GM19238 (cell line): ENCODE measurements around the gene DAGLB.

Source experiments
- DNase-seq: peaks from one replicate; pipeline ENCODE4 v3.0.0; 2011; ENCODE audit warnings: low spot score; ENCODE audit not compliant: insufficient read length

DAGLB gene

DNA sequence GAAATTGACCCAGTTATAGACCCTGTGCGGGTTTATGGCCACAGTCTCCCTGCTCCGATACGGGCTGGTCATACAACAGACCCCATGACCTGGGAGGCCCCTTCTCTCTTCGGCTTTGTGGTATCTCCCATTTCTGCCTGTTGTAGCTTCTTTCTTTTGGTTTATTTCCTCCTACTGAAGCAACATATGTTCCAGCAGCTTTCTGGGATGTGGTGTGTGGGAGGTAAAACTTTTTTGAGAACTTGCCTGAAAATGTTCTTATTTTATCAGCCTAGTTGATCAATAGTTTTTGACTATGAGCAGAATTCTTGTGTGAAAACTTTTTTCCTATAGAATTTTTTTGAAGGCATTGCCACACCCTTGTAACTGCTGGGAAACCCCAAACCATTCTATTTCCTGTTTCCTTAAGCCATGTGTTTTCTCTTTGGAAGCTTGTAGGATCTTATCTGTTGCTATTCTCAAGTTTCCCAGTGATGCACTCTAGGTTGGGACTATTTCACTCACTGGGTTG is 80.0 kb downstream of the DAGLB start:
- no peak for DNase-seq

DNA sequence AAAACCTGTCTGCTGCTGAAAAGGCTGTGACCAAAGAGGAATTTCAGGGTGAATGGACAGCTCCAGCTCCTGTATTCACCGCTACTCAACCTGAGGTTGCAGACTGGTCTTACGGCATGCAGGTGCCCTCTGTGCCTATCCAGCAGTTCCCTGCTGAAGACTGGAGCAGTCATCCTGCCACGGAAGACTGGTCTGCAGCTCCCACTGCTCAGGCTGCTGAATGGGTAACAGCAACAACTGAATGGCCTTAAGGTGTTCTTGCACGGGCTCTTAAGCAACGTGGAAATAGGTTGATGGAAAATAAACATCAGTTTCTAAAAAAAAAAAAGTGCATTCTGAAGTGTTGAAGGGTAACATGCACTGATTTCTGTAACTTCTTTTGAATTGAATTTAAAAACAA is 82.3 kb downstream of the DAGLB start:
- no peak for DNase-seq

DNA sequence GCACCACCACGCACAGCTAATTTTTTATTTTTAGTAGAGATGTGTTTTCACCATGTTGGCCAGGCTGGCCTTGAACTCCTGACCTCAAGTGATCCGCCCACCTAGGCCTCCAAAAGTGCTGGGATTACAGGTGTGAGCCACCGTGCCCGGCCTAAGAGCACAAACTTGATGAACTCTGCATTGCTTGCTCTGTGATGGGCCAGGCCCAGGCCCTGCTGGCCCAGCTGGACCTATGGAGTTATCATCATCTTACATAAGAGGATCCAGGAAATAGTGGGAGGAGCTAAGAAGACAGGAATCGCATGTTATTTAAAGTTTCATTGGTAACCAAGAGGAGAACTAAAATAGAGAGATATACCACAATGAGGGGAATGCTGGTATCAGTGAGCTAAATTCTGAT is 86.9 kb downstream of the DAGLB start:
- no peak for DNase-seq

DNA sequence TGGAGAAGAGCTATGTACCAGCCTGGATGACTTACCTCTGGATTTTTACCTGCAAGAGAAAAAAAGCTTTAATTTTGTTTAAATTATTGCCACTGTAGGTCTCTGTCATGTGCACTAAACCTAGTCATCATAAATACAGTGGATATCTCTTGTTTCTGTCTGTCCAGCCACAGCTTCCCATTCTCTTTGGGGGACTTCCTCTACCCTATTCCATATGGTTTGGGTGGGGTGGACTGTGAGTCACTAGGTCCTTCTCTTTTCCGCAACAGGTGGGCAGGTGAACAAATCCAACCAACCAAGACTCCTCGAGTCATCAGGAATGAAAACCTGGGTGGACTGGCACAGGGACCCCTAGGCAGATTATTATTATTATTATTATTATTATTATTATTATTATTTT is 88.0 kb downstream of the DAGLB start:
- DNase-seq: no peak
